HCT116 (cell line): Measurements from ENCODE around the gene ACRV1. TPM values are rescaled to one million over a fixed set of nuclear protein-coding genes. Genes with fewer than 3 reads are reported as not detected.

Experiments
- ATAC-seq: fragments of 200-7000 bp; cut with Tn5 transposase; 2 replicates; pipeline ENCODE4 v1.9.1; 2020; ENCODE audit warnings: mild to moderate bottlenecking, moderate library complexity
- BruUV-seq: library from RNA; stranded (reverse); fragments of 400-500 nt; replicated peaks from 2 replicates; lab custom pipeline; 2021; lab: Mats Ljungman, UMichigan
- CTCF ChIA-PET: fragments of 300-600 bp; sonication (Branson Sonifier 250); formaldehyde crosslinking; loops from one replicate; lab custom pipeline; 2021; ENCODE audit warnings: antibody characterized with exemption; lab: Charles Lee
- POLR2A ChIA-PET: fragments of 300-600, 350-600 bp; sonication (Branson Sonifier 250); formaldehyde crosslinking; loops from one replicate; lab custom pipeline; 2021; ENCODE audit warnings: antibody characterized with exemption; lab: Charles Lee
- RAD21 ChIA-PET, 2 experiments: fragments of 300-600 bp; sonication (Branson Sonifier 250); formaldehyde crosslinking; loops; one replicate each; lab custom pipeline; 2023; ENCODE audit warnings: low total read pairs in 2 of 2; ENCODE audit not compliant: uncharacterized antibody in 2 of 2, unreplicated experiment in 2 of 2, low non-redundant PET in 1 of 2; lab: Charles Lee
- DNase-seq: peaks from one replicate; pipeline ENCODE4 v3.0.0-alpha.2; 2010; ENCODE audit warnings: low read depth, low spot score
- H2AFZ ChIP-seq: fragments of 200-600 bp; shearing (Covaris generic), sonication (generic); 2 replicates; pipeline ENCODE4 v1.6.1; 2017; ENCODE audit warnings: low read depth, mixed run types, mixed read lengths, antibody characterized with exemption, low read length; ENCODE audit not compliant: poor library complexity, severe bottlenecking
- H3K27ac ChIP-seq: 2 replicates; pipeline ENCODE4 v1.5.1; 2012; ENCODE audit warnings: low read depth, low read length
- H3K27me3 ChIP-seq: fragments of 200-600 bp; sonication (generic); 2 replicates; pipeline ENCODE4 v1.6.1; 2016; ENCODE audit warnings: mixed run types, low read length, mixed read lengths; ENCODE audit not compliant: insufficient read depth
- H3K36me3 ChIP-seq, 2 experiments: fragments of 200-500 bp in 1 of 2; fragments of 200-600 bp in 1 of 2; sonication (Bioruptor generic) in 1 of 2; sonication (generic) in 1 of 2; 2 replicates each; pipeline versions ENCODE4 v1.5.1 to v1.6.1; 2014 to 2016; ENCODE audit warnings: low read length in 2 of 2, inconsistent platforms in 1 of 2, mixed read lengths in 1 of 2, mixed run types in 1 of 2; ENCODE audit not compliant: insufficient read depth in 2 of 2, control insufficient read depth in 1 of 2
- H3K4me1 ChIP-seq, 2 experiments: fragments of 200-600 bp in 1 of 2; sonication (generic) in 1 of 2; 2 replicates each; pipeline versions ENCODE4 v1.5.1 to v1.6.1; 2012 to 2017; ENCODE audit warnings: low read length in 2 of 2, inconsistent platforms in 1 of 2, mild to moderate bottlenecking in 1 of 2, mixed read lengths in 1 of 2, mixed run types in 1 of 2, moderate library complexity in 1 of 2; ENCODE audit not compliant: insufficient read depth in 2 of 2, control insufficient read depth in 1 of 2
- H3K4me2 ChIP-seq: fragments of 200-600 bp; sonication (generic); 2 replicates; pipeline ENCODE4 v1.6.1; 2017; ENCODE audit warnings: mixed run types, low read length, mixed read lengths
- H3K4me3 ChIP-seq, 2 experiments: fragments of 200-600 bp in 1 of 2; sonication (generic) in 1 of 2; replicated peaks in 1 of 2; 2 replicates each; pipeline ENCODE4 v1.5.1; 2011 to 2016; ENCODE audit warnings: low read length in 2 of 2, control low read depth in 1 of 2, low read depth in 1 of 2, mild to moderate bottlenecking in 1 of 2, mixed read lengths in 1 of 2, mixed run types in 1 of 2
- H3K79me2 ChIP-seq: fragments of 200-600 bp; sonication (generic); 2 replicates; pipeline ENCODE4 v1.6.1; 2017; ENCODE audit warnings: mild to moderate bottlenecking, mixed run types, low read length, moderate library complexity, mixed read lengths; ENCODE audit not compliant: insufficient read depth
- H3K9ac ChIP-seq: fragments of 200-600 bp; sonication (generic); 2 replicates; pipeline ENCODE4 v1.6.1; 2016; ENCODE audit warnings: low read length, mixed read lengths
- H3K9me2 ChIP-seq: fragments of 200-600 bp; sonication (generic), shearing (Covaris generic); 2 replicates; pipeline ENCODE4 v1.6.1; 2017; ENCODE audit warnings: mixed run types, mild to moderate bottlenecking, moderate library complexity; ENCODE audit not compliant: insufficient read depth
- H3K9me3 ChIP-seq, 2 experiments: fragments of 200-500 bp in 1 of 2; fragments of 200-600 bp in 1 of 2; sonication (Bioruptor generic) in 1 of 2; sonication (generic) in 1 of 2; 2 replicates each; pipeline ENCODE4 v1.6.1; 2014 to 2017; ENCODE audit warnings: low read length in 2 of 2, mixed read lengths in 2 of 2, inconsistent platforms in 1 of 2, low read depth in 1 of 2, mild to moderate bottlenecking in 1 of 2, mixed run types in 1 of 2, moderate library complexity in 1 of 2; ENCODE audit not compliant: control insufficient read depth in 1 of 2, insufficient read depth in 1 of 2
- H4K20me1 ChIP-seq: fragments of 200-600 bp; sonication (generic), shearing (Covaris generic); 2 replicates; pipeline ENCODE4 v1.6.1; 2017; ENCODE audit warnings: mixed run types, mild to moderate bottlenecking, moderate library complexity; ENCODE audit not compliant: insufficient read depth
- CBX3 ChIP-seq: IDR thresholded peaks from 2 replicates; pipeline ENCODE4 v1.6.1; 2012; ENCODE audit warnings: low read depth
- CEBPB ChIP-seq: IDR thresholded peaks from 2 replicates; pipeline ENCODE4 v1.6.1; 2012; ENCODE audit warnings: low read depth
- ELF1 ChIP-seq: IDR thresholded peaks from 2 replicates; pipeline ENCODE4 v1.6.1; 2012; ENCODE audit warnings: low read depth, borderline replicate concordance
- FOSL1 ChIP-seq: IDR thresholded peaks from 2 replicates; pipeline ENCODE4 v1.6.1; 2012; ENCODE audit warnings: low read depth
- JUND ChIP-seq: IDR thresholded peaks from 2 replicates; pipeline ENCODE4 v1.6.1; 2012
- POLR2A ChIP-seq: IDR thresholded peaks from 2 replicates; pipeline ENCODE4 v1.7.0; 2011; ENCODE audit warnings: borderline replicate concordance; ENCODE audit not compliant: insufficient read depth, insufficient read length; ENCODE audit errors: extremely low read depth
- RAD21 ChIP-seq: IDR thresholded peaks from 2 replicates; pipeline ENCODE4 v1.6.1; 2012; ENCODE audit warnings: low read depth, mild to moderate bottlenecking
- SIN3A ChIP-seq: IDR thresholded peaks from 2 replicates; pipeline ENCODE4 v1.6.1; 2012; ENCODE audit warnings: low read depth
- SP1 ChIP-seq: IDR thresholded peaks from 2 replicates; pipeline ENCODE4 v1.6.1; 2012; ENCODE audit warnings: low read depth
- SRF ChIP-seq: IDR thresholded peaks from 2 replicates; pipeline ENCODE4 v1.6.1; 2012; ENCODE audit warnings: low read depth
- TCF7L2 ChIP-seq: IDR thresholded peaks from 2 replicates; pipeline ENCODE4 v1.7.0; 2011; ENCODE audit warnings: borderline replicate concordance, inconsistent platforms; ENCODE audit not compliant: insufficient read depth, insufficient read length; ENCODE audit errors: extremely low read depth
- YY1 ChIP-seq: IDR thresholded peaks from 2 replicates; pipeline ENCODE4 v1.6.1; 2011; ENCODE audit warnings: low read length, low read depth, moderate library complexity, mild to moderate bottlenecking; ENCODE audit not compliant: insufficient replicate concordance; ENCODE audit errors: extremely low read depth
- ZFX ChIP-seq: fragments of 450-650 bp; IDR thresholded peaks from 2 replicates; pipeline ENCODE4 v1.6.1; 2017
- ZNF274 ChIP-seq: fragments of 200-500 bp; sonication (Bioruptor generic); IDR thresholded peaks from 2 replicates; pipeline ENCODE4 v1.6.1; 2014; ENCODE audit warnings: mild to moderate bottlenecking, low read depth, low read length, inconsistent platforms
- intact Hi-C: fragments of 100-400 bp; cut with micrococcal nuclease; formaldehyde crosslinking; loops from 2 replicates; pipeline ENCODE4 v1.10.0; 2022
- total RNA-seq: library from RNA; stranded (reverse); gene quantifications from one replicate; pipeline ENCODE4 v1.2.1, GENCODE V29; 2021; ENCODE audit not compliant: unreplicated experiment
- TF ChIP-seq, protein P1 (sequence below): IDR thresholded peaks from 2 replicates; pipeline ENCODE4 v1.6.1; 2012
- TF ChIP-seq, protein P2 (sequence below): IDR thresholded peaks from 2 replicates; pipeline ENCODE4 v1.6.1; 2011; ENCODE audit warnings: mild to moderate bottlenecking, low read length, moderate library complexity; ENCODE audit not compliant: insufficient replicate concordance; ENCODE audit errors: extremely low read depth
- TF ChIP-seq, protein P3 (sequence below), 3 experiments: fragments of 200-600 bp in 1 of 3; sonication (generic) in 1 of 3; IDR thresholded peaks in 2 of 3; conservative IDR thresholded peaks in 1 of 3; 2 replicates each; pipeline ENCODE4 v1.5.1; 2012 to 2017; ENCODE audit warnings: low read depth in 2 of 3, low read length in 2 of 3, antibody characterized with exemption in 1 of 3, borderline replicate concordance in 1 of 3, control low read depth in 1 of 3, mild to moderate bottlenecking in 1 of 3, mixed read lengths in 1 of 3, mixed run types in 1 of 3, moderate library complexity in 1 of 3; ENCODE audit not compliant: insufficient read depth in 1 of 3

The ACRV1 gene
- total RNA-seq, 1 experiment from 2014 or later: not detected

GRCh38 chr11:125689274-125689859, 8.7 kb upstream of the ACRV1 start:
- Histone ChIP-seq H3K4me2 (no peak overlapping the region), H3K27me3 (no peaks in the 10 kb centered on the region), H3K9me2 (no peaks in the 10 kb centered on the region), H3K4me1 (no peaks in the 10 kb centered on the region)
- no TSS peak for BruUV-seq
- POLR2A ChIA-PET: no interaction called here
- TF ChIP-seq, protein P1, sequence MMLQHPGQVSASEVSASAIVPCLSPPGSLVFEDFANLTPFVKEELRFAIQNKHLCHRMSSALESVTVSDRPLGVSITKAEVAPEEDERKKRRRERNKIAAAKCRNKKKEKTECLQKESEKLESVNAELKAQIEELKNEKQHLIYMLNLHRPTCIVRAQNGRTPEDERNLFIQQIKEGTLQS: no peak
- TF ChIP-seq, all 23 proteins: peak for 0
- Histone ChIP-seq H3K27ac (no peak overlapping the region), H2AFZ (no peak overlapping the region), H3K9ac (no peak overlapping the region), H3K36me3 (no peaks in the 10 kb centered on the region), H3K79me2 (no peaks in the 10 kb centered on the region), H3K9me3 (no peaks in the 10 kb centered on the region), H3K4me3 (no peak overlapping the region), H4K20me1 (no peaks in the 10 kb centered on the region)
- no peak for DNase-seq
- CTCF ChIA-PET: interaction anchor here (1.3 kb wide), 1 partner anchor 9 kb away, joined by 3 read pairs; no protein-coding TSS in a partner anchor
- ATAC-seq: no peak
- intact Hi-C loops: no loop called here
- RAD21 ChIA-PET: no interaction called here

- Histone ChIP-seq H2AFZ (no peak overlapping the region), H3K79me2 (no peaks in the 10 kb centered on the region), H4K20me1 (no peaks in the 10 kb centered on the region), H3K27ac (no peak overlapping the region), H3K36me3 (no peaks in the 10 kb centered on the region), H3K9ac (no peak overlapping the region), H3K4me1 (no peaks in the 10 kb centered on the region), H3K9me2 (no peaks in the 10 kb centered on the region), H3K27me3 (no peaks in the 10 kb centered on the region), H3K4me3 (no peak overlapping the region), H3K4me2 (no peak overlapping the region), H3K9me3 (no peaks in the 10 kb centered on the region)
- RAD21 ChIA-PET: no interaction called here
- ATAC-seq (no peak), DNase-seq (no peak)
- BruUV-seq: no TSS peak
- intact Hi-C loops: no loop called here
- CTCF ChIA-PET: interaction anchor here (1.3 kb wide), 1 partner anchor 9 kb away, joined by 3 read pairs; no protein-coding TSS in a partner anchor
- POLR2A ChIA-PET: no interaction called here
- TF ChIP-seq CEBPB (no peak), ZFX (no peak), ZNF274 (no peak), ELF1 (no peak), SP1 (no peak), SIN3A (no peak), SRF (no peak), CBX3 (no peak), YY1 (no peak), POLR2A (no peak), JUND (no peak), TCF7L2 (no peak), RAD21 (no peak), FOSL1 (no peak)
- TF ChIP-seq, protein P2, sequence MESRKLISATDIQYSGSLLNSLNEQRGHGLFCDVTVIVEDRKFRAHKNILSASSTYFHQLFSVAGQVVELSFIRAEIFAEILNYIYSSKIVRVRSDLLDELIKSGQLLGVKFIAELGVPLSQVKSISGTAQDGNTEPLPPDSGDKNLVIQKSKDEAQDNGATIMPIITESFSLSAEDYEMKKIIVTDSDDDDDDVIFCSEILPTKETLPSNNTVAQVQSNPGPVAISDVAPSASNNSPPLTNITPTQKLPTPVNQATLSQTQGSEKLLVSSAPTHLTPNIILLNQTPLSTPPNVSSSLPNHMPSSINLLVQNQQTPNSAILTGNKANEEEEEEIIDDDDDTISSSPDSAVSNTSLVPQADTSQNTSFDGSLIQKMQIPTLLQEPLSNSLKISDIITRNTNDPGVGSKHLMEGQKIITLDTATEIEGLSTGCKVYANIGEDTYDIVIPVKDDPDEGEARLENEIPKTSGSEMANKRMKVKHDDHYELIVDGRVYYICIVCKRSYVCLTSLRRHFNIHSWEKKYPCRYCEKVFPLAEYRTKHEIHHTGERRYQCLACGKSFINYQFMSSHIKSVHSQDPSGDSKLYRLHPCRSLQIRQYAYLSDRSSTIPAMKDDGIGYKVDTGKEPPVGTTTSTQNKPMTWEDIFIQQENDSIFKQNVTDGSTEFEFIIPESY: no peak
- TF ChIP-seq, protein P3, sequence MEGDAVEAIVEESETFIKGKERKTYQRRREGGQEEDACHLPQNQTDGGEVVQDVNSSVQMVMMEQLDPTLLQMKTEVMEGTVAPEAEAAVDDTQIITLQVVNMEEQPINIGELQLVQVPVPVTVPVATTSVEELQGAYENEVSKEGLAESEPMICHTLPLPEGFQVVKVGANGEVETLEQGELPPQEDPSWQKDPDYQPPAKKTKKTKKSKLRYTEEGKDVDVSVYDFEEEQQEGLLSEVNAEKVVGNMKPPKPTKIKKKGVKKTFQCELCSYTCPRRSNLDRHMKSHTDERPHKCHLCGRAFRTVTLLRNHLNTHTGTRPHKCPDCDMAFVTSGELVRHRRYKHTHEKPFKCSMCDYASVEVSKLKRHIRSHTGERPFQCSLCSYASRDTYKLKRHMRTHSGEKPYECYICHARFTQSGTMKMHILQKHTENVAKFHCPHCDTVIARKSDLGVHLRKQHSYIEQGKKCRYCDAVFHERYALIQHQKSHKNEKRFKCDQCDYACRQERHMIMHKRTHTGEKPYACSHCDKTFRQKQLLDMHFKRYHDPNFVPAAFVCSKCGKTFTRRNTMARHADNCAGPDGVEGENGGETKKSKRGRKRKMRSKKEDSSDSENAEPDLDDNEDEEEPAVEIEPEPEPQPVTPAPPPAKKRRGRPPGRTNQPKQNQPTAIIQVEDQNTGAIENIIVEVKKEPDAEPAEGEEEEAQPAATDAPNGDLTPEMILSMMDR (IDR thresholded peaks at IDR 0.05 in 2 of 3, conservative IDR thresholded peaks at IDR 0.05 in 1 of 3; ENCODE audit: borderline replicate concordance in 1 of 3, insufficient read depth in 1 of 3, low read depth in 2 of 3, low read length in 2 of 3): no peak
These were observed 8.0 kb upstream of the ACRV1 start for GRCh38 chr11:125688632-125689031.
